ENCODE results near the gene SDHAF2. TPM values are rescaled to one million over a fixed set of nuclear protein-coding genes. Genes with fewer than 3 reads are reported as not detected.

Gene SDHAF2
- total and polyA plus RNA-seq, 2 of the 13 experiments (the other 11 are each of a cell fraction or from before 2014, with no cell fraction given), result 44.2 to 70.4 TPM

DNA sequence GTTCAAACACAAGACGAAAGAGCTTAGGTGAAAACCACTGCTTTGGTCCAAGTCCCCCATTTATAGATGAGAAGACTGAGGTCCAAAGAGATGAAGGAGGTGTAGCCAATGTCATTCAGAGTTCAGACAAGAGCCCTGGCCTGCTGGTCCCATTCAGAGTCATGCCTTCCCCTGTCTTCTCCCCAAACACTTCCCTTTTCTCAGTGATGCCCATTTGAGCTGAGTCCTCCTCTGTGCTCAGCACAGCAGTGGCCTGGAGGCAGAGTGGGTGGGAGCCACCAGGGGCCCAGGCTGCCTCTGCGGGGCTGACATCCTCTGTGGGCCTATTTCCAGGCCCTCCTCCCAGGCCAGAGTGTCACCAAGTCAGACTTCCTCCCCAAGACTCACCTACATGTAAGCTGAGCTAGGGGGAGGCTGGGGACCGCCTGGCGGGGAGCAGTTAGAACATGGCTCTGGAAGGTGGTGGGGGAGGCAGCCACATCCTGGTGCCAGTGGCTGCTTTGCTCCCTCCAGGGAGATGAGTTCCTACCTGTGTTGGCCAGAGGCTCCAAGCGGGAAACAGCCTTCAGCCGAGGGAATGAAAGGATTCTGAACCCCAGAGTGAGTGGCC lies 56.2 kb downstream of the SDHAF2 start:
- no peak for DNase-seq (ENCODE audit: low spot score)
- CTCF ChIA-PET (ENCODE audit: low intra/inter-chr PET ratio, low total read pairs), result no interaction called here
- Histone ChIP-seq H3K9ac (ENCODE audit: insufficient read depth, low read depth, low read length) (no peak overlapping the region), H3K27me3 (ENCODE audit: control insufficient read depth in 1 of 2, insufficient read depth in 2 of 2, low read length in 2 of 2) (peaks cover 2 to 39% of the 10 kb centered on the region in 2 experiments), H3K4me2 (ENCODE audit: low read depth, low read length) (no peak overlapping the region), H3K4me3 (replicated peaks in 1 of 3; ENCODE audit: insufficient read depth in 1 of 3, low read depth in 2 of 3, low read length in 3 of 3) (no peak overlapping the region), H3K79me2 (ENCODE audit: insufficient read depth, low read length) (no peaks in the 10 kb centered on the region), H3K4me1 (ENCODE audit: insufficient read depth, low read length) (peaks cover 67% of the 10 kb centered on the region), H3K27ac (ENCODE audit: extremely low read length, insufficient read depth, low read length) (no peak overlapping the region), H3K9me3 (ENCODE audit: low read length) (no peaks in the 10 kb centered on the region), H3K36me3 (replicated peaks in 1 of 2; ENCODE audit: control insufficient read depth in 1 of 2, insufficient read depth in 2 of 2, low read length in 2 of 2) (no peaks in the 10 kb centered on the region), H2AFZ (ENCODE audit: low read length) (no peak overlapping the region), H4K20me1 (ENCODE audit: insufficient read depth, low read length) (no peaks in the 10 kb centered on the region)
- TF ChIP-seq HOXD1 (CRISPR knock-in tag; IDR thresholded peaks at IDR 0.05), result no peak
- no peak for TF ChIP-seq NFE2L1 (CRISPR knock-in tag; IDR thresholded peaks at IDR 0.05; ENCODE audit: borderline replicate concordance)
- TF ChIP-seq KLF12 (CRISPR knock-in tag; IDR thresholded peaks at IDR 0.05; ENCODE audit: borderline replicate concordance), result no peak
- no peak for TF ChIP-seq ZNF234 (CRISPR knock-in tag; conservative IDR thresholded peaks at IDR 0.05)
- no peak for TF ChIP-seq HOXA9 (CRISPR knock-in tag; IDR thresholded peaks at IDR 0.05; ENCODE audit: borderline replicate concordance)
- no peak for TF ChIP-seq ZNF724P (CRISPR knock-in tag; IDR thresholded peaks at IDR 0.05; ENCODE audit: borderline replicate concordance)
- no peak for TF ChIP-seq MLLT10 (CRISPR knock-in tag; IDR thresholded peaks at IDR 0.05)
- no peak for TF ChIP-seq ZNF850 (CRISPR knock-in tag; conservative IDR thresholded peaks at IDR 0.05)
- no peak for TF ChIP-seq SNAPC2 (CRISPR knock-in tag; IDR thresholded peaks at IDR 0.05)
- no peak for TF ChIP-seq RBM39 (IDR thresholded peaks at IDR 0.05; ENCODE audit: low read depth, low read length, poor library complexity, severe bottlenecking)
- intact Hi-C loops (cut with micrococcal nuclease; ENCODE audit: unreplicated experiment) (no loop called here), in situ Hi-C loops (cut with HindIII; ENCODE audit: extremely low pct_ligation_motif_present, low pct_unique_long_range_greater_than_20kb) (no loop called here)
- 16% methylated on average over 4 of the region's 6 CpGs for WGBS (ENCODE audit: low lambda C conversion rate)
- POLR2A ChIA-PET, result no interaction called here
- no peak for ATAC-seq
- no TSS peak for BruUV-seq (replicated peaks)
- no peak for FAIRE-seq
